Measurements from ENCODE around the gene STARD10.

GRCh38 chr11:72755713-72756285 lies 38.0 kb downstream of the STARD10 start:
- TF ChIP-seq CTCF (IDR thresholded peaks at IDR 0.05 in 2 of 3, conservative IDR thresholded peaks at IDR 0.05 in 1 of 3; ENCODE audit: borderline replicate concordance in 1 of 3, insufficient read depth in 1 of 3, low read depth in 2 of 3, low read length in 2 of 3) (no peak), POLR2A (IDR thresholded peaks at IDR 0.05; ENCODE audit: borderline replicate concordance, extremely low read depth, insufficient read depth, insufficient read length) (no peak), YY1 (IDR thresholded peaks at IDR 0.05; ENCODE audit: extremely low read depth, insufficient replicate concordance, low read depth, low read length) (no peak), REST (IDR thresholded peaks at IDR 0.05; ENCODE audit: low read depth) (no peak), EZH2 (IDR thresholded peaks at IDR 0.05) (no peak), RAD21 (IDR thresholded peaks at IDR 0.05; ENCODE audit: low read depth) (no peak), ELF1 (IDR thresholded peaks at IDR 0.05; ENCODE audit: borderline replicate concordance, low read depth) (no peak), ZBTB33 (IDR thresholded peaks at IDR 0.05; ENCODE audit: extremely low read depth, insufficient replicate concordance, low read length) (no peak), SP1 (IDR thresholded peaks at IDR 0.05; ENCODE audit: low read depth) (no peak)

Data from HCT116 (cell line).